Osteoblast (primary cell): Measurements from ENCODE around the gene NR2F1. TPM values are rescaled to one million over a fixed set of nuclear protein-coding genes. Genes with fewer than 3 reads are reported as not detected.

Source experiments
- DNase-seq: peaks from one replicate; pipeline ENCODE4 v3.0.0; 2011; ENCODE audit warnings: low spot score, mixed read lengths; ENCODE audit not compliant: insufficient read length; ENCODE audit errors: missing footprints
- H2AFZ ChIP-seq: 2 replicates; pipeline ENCODE4 v1.6.0; 2011; ENCODE audit warnings: mild to moderate bottlenecking, low read length
- H3K27ac ChIP-seq: 2 replicates; pipeline ENCODE4 v1.5.1; 2011; ENCODE audit warnings: mild to moderate bottlenecking, low read depth, low read length, moderate library complexity
- H3K27me3 ChIP-seq: 2 replicates; pipeline ENCODE4 v1.6.0; 2012; ENCODE audit warnings: mild to moderate bottlenecking, control low read depth, inconsistent platforms, low read length, moderate library complexity; ENCODE audit not compliant: insufficient read depth
- H3K36me3 ChIP-seq: 2 replicates; pipeline ENCODE4 v1.5.1; 2011; ENCODE audit warnings: mild to moderate bottlenecking, low read length, control low read depth, moderate library complexity; ENCODE audit not compliant: insufficient read depth
- H3K4me1 ChIP-seq: 2 replicates; pipeline ENCODE4 v1.5.1; 2011; ENCODE audit warnings: mild to moderate bottlenecking, low read length, control low read depth, moderate library complexity; ENCODE audit not compliant: insufficient read depth
- H3K4me2 ChIP-seq: 2 replicates; pipeline ENCODE4 v1.6.0; 2011; ENCODE audit warnings: mild to moderate bottlenecking, low read length; ENCODE audit not compliant: insufficient read depth
- H3K4me3 ChIP-seq: fragments of 200-600 bp; sonication (generic); 3 replicates; pipeline ENCODE4 v1.5.1; 2012; ENCODE audit warnings: mild to moderate bottlenecking, low read length, inconsistent platforms; ENCODE audit not compliant: insufficient read depth
- H3K79me2 ChIP-seq: 2 replicates; pipeline ENCODE4 v1.6.0; 2012; ENCODE audit warnings: mild to moderate bottlenecking, low read length, control low read depth, inconsistent platforms; ENCODE audit not compliant: insufficient read depth
- H3K9me3 ChIP-seq: 2 replicates; pipeline ENCODE4 v1.5.1; 2011; ENCODE audit warnings: low read depth, low read length, control low read depth
- H4K20me1 ChIP-seq: 2 replicates; pipeline ENCODE4 v1.6.0; 2012; ENCODE audit warnings: mild to moderate bottlenecking, low read length, control low read depth; ENCODE audit not compliant: insufficient read depth
- total RNA-seq: library from RNA; depleted of rRNA; stranded (reverse); fragments of >200 nt; gene quantifications from 2 replicates; pipeline ENCODE4 v1.2.3, GENCODE V29; 2012
- TF ChIP-seq, protein P1 (sequence below): IDR thresholded peaks from 2 replicates; pipeline ENCODE4 v1.5.1; 2011; ENCODE audit warnings: mild to moderate bottlenecking, low read depth, low read length, moderate library complexity; ENCODE audit errors: extremely low read depth

Gene NR2F1
- total RNA-seq, 1 donor, result 7.2 TPM

- H3K27me3 ChIP-seq, result peaks cover 54% of the 10 kb centered on the region
- H2AFZ ChIP-seq, result no peak overlapping the region
- peaks cover 6% of the 10 kb centered on the region for H3K36me3 ChIP-seq
- no peaks in the 10 kb centered on the region for H4K20me1 ChIP-seq
- TF ChIP-seq, protein P1, sequence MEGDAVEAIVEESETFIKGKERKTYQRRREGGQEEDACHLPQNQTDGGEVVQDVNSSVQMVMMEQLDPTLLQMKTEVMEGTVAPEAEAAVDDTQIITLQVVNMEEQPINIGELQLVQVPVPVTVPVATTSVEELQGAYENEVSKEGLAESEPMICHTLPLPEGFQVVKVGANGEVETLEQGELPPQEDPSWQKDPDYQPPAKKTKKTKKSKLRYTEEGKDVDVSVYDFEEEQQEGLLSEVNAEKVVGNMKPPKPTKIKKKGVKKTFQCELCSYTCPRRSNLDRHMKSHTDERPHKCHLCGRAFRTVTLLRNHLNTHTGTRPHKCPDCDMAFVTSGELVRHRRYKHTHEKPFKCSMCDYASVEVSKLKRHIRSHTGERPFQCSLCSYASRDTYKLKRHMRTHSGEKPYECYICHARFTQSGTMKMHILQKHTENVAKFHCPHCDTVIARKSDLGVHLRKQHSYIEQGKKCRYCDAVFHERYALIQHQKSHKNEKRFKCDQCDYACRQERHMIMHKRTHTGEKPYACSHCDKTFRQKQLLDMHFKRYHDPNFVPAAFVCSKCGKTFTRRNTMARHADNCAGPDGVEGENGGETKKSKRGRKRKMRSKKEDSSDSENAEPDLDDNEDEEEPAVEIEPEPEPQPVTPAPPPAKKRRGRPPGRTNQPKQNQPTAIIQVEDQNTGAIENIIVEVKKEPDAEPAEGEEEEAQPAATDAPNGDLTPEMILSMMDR, result no peak
- no peak for DNase-seq
- no peaks in the 10 kb centered on the region for H3K9me3 ChIP-seq
- H3K4me3 ChIP-seq, result no peak overlapping the region
- H3K4me1 ChIP-seq, result no peaks in the 10 kb centered on the region
- H3K4me2 ChIP-seq, result peak overlapping the region; percentile 21
- no peak overlapping the region for H3K27ac ChIP-seq
- no peaks in the 10 kb centered on the region for H3K79me2 ChIP-seq
Measured at GRCh38 chr5:93598091-93599000, 15.3 kb downstream of the NR2F1 start.

DNA sequence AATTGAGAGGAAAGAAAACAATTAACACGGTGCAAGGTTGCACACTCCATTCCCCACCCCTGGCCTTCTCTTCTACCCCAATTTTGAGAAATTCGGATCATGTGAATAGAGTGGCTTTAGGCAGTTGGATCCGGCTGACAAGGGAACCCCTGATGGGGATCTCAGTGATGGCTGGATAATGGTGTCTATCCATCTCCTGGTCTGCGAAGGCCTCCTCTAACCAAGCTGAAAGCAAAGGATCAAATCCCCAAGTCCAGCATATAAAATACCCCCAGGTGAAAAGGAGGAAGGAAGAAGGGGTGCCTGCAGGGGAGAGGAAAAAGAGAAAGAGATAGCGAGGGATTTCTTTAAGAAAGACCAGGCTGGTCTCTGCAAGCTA lies 16.0 kb downstream of the NR2F1 start:
- Histone ChIP-seq H3K36me3 (peaks cover 2% of the 10 kb centered on the region), H3K27ac (no peak overlapping the region), H3K79me2 (no peaks in the 10 kb centered on the region), H3K4me3 (no peak overlapping the region), H3K9me3 (no peaks in the 10 kb centered on the region), H3K4me1 (no peaks in the 10 kb centered on the region), H3K27me3 (peaks cover 61% of the 10 kb centered on the region), H2AFZ (peak overlapping the region; percentile 8), H3K4me2 (peak overlapping the region; percentile 21), H4K20me1 (no peaks in the 10 kb centered on the region)
- no peak for DNase-seq
- TF ChIP-seq, protein P1, result no peak

- H3K4me2 ChIP-seq, result peak overlapping the region; percentile 21
Measured at GRCh38 chr5:93599399-93600120, 16.5 kb downstream of the NR2F1 start.

More at GRCh38 chr5:93599399-93600120, 16.5 kb downstream of the NR2F1 start:
- no peak overlapping the region for H3K4me3 ChIP-seq
- H3K36me3 ChIP-seq, result no peaks in the 10 kb centered on the region
- no peaks in the 10 kb centered on the region for H3K9me3 ChIP-seq
- H2AFZ ChIP-seq, result peak overlapping the region; percentile 8
- no peak overlapping the region for H3K27ac ChIP-seq
- DNase-seq, result no peak
- TF ChIP-seq, protein P1, result no peak
- H3K4me1 ChIP-seq, result no peaks in the 10 kb centered on the region
- no peaks in the 10 kb centered on the region for H3K79me2 ChIP-seq
- peaks cover 66% of the 10 kb centered on the region for H3K27me3 ChIP-seq
- no peaks in the 10 kb centered on the region for H4K20me1 ChIP-seq
